ENCODE measurements around the gene ADGB. TPM values are rescaled to one million over a fixed set of nuclear protein-coding genes. Genes with fewer than 3 reads are reported as not detected.
"Not testable (repeated sequence)": the region's sequence is repeated elsewhere in the genome, so short reads cannot be mapped to it uniquely, and the experiment has no call there.

The ADGB gene
- total and polyA plus RNA-seq, 3 donors from 2014 or later: 23.8 to 53.0 (median 28.8) TPM

DNA sequence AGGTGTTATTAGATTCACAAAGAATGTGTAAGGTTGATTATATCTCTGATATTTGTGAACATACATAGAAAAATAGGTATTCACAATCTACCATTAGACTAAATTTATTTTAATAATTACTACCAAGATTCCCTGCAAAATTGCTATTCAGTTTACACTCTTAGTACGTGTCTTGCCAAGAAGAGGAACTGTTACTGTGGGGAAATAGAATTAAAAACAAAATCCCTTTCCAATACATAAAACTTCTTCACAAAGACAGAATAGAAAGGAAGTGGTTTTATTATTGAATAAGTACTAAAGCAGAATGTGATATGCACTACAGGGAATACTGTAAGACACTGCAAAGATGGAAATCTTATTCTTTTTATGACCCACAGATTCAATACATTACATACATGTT is 38.2 kb upstream of the ADGB start:
- H3K4me1 ChIP-seq: no peaks in the 10 kb centered on the region
- 80% methylated on average over 1 of the region's 1 CpG for WGBS, 2 donors
- TF ChIP-seq, protein P1, sequence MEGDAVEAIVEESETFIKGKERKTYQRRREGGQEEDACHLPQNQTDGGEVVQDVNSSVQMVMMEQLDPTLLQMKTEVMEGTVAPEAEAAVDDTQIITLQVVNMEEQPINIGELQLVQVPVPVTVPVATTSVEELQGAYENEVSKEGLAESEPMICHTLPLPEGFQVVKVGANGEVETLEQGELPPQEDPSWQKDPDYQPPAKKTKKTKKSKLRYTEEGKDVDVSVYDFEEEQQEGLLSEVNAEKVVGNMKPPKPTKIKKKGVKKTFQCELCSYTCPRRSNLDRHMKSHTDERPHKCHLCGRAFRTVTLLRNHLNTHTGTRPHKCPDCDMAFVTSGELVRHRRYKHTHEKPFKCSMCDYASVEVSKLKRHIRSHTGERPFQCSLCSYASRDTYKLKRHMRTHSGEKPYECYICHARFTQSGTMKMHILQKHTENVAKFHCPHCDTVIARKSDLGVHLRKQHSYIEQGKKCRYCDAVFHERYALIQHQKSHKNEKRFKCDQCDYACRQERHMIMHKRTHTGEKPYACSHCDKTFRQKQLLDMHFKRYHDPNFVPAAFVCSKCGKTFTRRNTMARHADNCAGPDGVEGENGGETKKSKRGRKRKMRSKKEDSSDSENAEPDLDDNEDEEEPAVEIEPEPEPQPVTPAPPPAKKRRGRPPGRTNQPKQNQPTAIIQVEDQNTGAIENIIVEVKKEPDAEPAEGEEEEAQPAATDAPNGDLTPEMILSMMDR (IDR thresholded peaks at IDR 0.05): no peak
- no peak for TF ChIP-seq POLR2A (IDR thresholded peaks at IDR 0.05)
- no peaks in the 10 kb centered on the region for H3K27me3 ChIP-seq
- intact Hi-C loops (cut with DNase I; ENCODE audit: low total_unique reads): no loop called here
- no peaks in the 10 kb centered on the region for H3K9me3 ChIP-seq
- no peak overlapping the region for H3K4me3 ChIP-seq
- no peak for DNase-seq
- H3K36me3 ChIP-seq (ENCODE audit: low read depth, missing control alignments): no peaks in the 10 kb centered on the region
- H3K27ac ChIP-seq: no peak overlapping the region

DNA sequence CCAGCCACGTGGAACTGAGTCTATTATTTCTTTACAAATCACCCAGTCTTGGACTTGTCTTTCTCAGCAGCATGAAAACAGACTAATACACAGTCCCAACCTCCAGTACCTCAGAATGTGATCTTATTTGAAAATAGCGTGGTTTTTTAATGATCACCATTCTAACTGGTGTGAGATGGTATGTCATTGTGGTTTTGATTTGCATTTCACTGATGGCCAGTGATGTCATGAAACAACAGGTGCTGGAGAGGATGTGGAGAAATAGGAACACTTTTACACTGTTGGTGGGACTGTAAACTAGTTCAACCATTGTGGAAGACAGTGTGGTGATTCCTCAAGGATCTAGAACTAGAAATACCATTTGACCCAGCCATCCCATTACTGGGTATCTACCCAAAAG is 32.1 kb upstream of the ADGB start:
- H3K4me3 ChIP-seq; DNase-seq; H3K9me3 ChIP-seq; H3K4me1 ChIP-seq; intact Hi-C loops (cut with DNase I; ENCODE audit: low total_unique reads); H3K27me3 ChIP-seq; H3K36me3 ChIP-seq (ENCODE audit: low read depth, missing control alignments); H3K27ac ChIP-seq: not testable (repeated sequence)
- 82 to 87% methylated on average over 2 of the region's 2 CpGs for WGBS, 2 donors

DNA sequence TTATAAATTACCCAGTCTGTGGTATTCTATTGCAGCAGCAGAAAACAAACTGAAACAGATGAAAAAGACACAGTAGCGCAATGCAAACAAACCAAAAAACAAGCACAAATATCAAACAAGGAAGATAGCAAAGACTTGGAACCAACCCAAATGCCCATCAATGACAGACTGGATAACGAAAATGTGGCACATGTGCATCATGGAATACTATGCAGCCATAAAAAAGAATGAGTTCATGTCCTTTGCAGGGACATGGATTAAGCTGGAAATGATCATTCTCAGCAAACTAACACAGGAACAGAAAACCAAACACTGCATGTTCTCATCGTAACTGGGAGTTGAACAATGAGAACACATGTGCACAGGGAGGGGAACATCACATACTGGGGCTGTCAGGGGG is 30.2 kb upstream of the ADGB start:
- DNase-seq; H3K9me3 ChIP-seq; H3K27me3 ChIP-seq; H3K4me3 ChIP-seq; H3K36me3 ChIP-seq (ENCODE audit: low read depth, missing control alignments); intact Hi-C loops (cut with DNase I; ENCODE audit: low total_unique reads); H3K27ac ChIP-seq; H3K4me1 ChIP-seq: not testable (repeated sequence)
- WGBS, 2 donors: 91 to 93% methylated on average over 3 of the region's 3 CpGs

DNA sequence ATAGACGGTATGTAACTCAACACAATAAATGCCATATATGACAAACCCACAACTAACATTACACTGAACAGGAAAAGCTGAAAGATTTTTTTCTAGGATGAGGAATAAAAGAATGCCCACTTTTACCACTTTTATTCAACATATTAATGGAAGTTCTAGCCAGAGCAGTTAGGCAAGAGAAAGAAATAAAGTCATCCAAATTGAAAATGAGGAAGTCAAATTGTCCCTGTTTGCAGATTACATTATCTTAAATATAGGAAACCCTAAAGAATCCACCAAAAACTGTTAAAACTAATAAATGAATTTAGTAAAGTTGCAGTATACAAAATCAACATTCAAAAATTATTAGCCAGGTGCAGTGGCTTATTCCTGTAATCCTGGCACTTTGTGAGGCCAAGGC is 24.6 kb upstream of the ADGB start:
- Histone ChIP-seq H3K9me3 (no peaks in the 10 kb centered on the region), H3K4me1 (no peaks in the 10 kb centered on the region), H3K36me3 (ENCODE audit: low read depth, missing control alignments) (no peaks in the 10 kb centered on the region), H3K27ac (no peak overlapping the region), H3K27me3 (no peaks in the 10 kb centered on the region), H3K4me3 (no peak overlapping the region)
- no peak for DNase-seq
- TF ChIP-seq, protein P1 (IDR thresholded peaks at IDR 0.05): no peak
- TF ChIP-seq POLR2A (IDR thresholded peaks at IDR 0.05): no peak
- WGBS, 2 donors: 89 to 97% methylated on average over 1 of the region's 1 CpG
- intact Hi-C loops (cut with DNase I; ENCODE audit: low total_unique reads): no loop called here

DNA sequence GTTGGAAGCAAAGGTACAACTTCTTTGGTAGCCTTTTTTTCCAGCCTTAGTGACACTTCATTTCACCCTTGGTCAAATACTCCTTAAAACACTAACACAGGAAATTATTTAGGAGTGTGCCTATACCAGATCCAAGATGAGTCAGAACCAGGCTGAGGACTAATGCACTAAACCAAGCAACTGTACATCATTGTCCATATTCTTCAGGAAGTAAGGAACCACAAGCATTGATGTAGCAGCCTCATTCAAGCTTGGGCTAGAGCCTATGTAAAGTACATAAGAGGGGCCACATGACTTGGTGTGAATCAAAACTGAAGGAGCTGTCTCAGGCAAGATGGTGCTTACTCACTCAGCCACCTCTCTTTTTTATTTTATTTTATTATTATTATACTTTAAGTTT is 20.7 kb upstream of the ADGB start:
- H3K27me3 ChIP-seq: no peaks in the 10 kb centered on the region
- intact Hi-C loops (cut with DNase I; ENCODE audit: low total_unique reads): no loop called here
- no peaks in the 10 kb centered on the region for H3K9me3 ChIP-seq
- no peaks in the 10 kb centered on the region for H3K4me1 ChIP-seq
- no peak overlapping the region for H3K4me3 ChIP-seq
- no peak overlapping the region for H3K27ac ChIP-seq
- no peaks in the 10 kb centered on the region for H3K36me3 ChIP-seq (ENCODE audit: low read depth, missing control alignments)
- no peak for DNase-seq
- TF ChIP-seq, protein P1 (IDR thresholded peaks at IDR 0.05): no peak
- no peak for TF ChIP-seq POLR2A (IDR thresholded peaks at IDR 0.05)

DNA sequence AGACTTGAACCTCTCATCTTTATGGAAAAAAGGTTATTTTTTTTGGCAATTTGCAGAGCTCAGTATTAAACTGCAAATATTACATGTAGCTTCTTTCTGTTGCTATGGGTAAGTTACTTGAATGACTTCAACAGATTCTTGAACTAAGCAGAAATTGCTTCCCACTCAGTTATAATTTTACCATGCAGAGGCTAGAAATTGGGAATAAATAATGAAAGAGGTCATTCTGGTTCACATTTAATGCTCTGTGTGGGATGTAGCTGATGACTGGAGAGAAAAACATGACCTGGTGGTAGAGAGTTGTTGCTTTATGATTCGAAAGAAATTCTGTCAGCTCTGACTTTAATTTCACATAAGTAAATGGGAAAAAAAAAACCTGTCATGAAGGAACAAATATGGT is 16.8 kb upstream of the ADGB start:
- Histone ChIP-seq H3K36me3 (ENCODE audit: low read depth, missing control alignments) (no peaks in the 10 kb centered on the region), H3K27ac (no peak overlapping the region), H3K4me3 (no peak overlapping the region), H3K9me3 (no peaks in the 10 kb centered on the region), H3K4me1 (no peaks in the 10 kb centered on the region), H3K27me3 (no peaks in the 10 kb centered on the region)
- intact Hi-C loops (cut with DNase I; ENCODE audit: low total_unique reads): no loop called here
- TF ChIP-seq POLR2A (IDR thresholded peaks at IDR 0.05): no peak
- TF ChIP-seq, protein P1 (IDR thresholded peaks at IDR 0.05): no peak
- 57 to 63% methylated on average over 1 of the region's 1 CpG for WGBS, 2 donors
- DNase-seq: no peak
